H9 (cell line): ENCODE results near the gene OST4. TPM values are rescaled to one million over a fixed set of nuclear protein-coding genes. Genes with fewer than 3 reads are reported as not detected.

Source experiments
- DNase-seq: peaks from one replicate; pipeline ENCODE4 v3.0.0-alpha.2; 2017
- H2AFZ ChIP-seq: one replicate; pipeline ENCODE4 v1.6.1; 2013; ENCODE audit warnings: mild to moderate bottlenecking, low read length, control low read depth, moderate library complexity
- H2AK5ac ChIP-seq: 2 replicates; pipeline ENCODE4 v1.6.1; 2013; ENCODE audit warnings: low read length, control low read depth, mixed read lengths; ENCODE audit not compliant: insufficient read length
- H2BK120ac ChIP-seq: one replicate; pipeline ENCODE4 v1.6.1; 2013; ENCODE audit warnings: low read depth, mild to moderate bottlenecking, low read length, control low read depth, inconsistent platforms; ENCODE audit not compliant: poor library complexity, severe bottlenecking
- H2BK12ac ChIP-seq: 2 replicates; pipeline ENCODE4 v1.6.1; 2013; ENCODE audit warnings: low read length, control low read depth, mixed read lengths, low read depth; ENCODE audit not compliant: insufficient read length
- H2BK15ac ChIP-seq: 2 replicates; pipeline ENCODE4 v1.6.1; 2013; ENCODE audit warnings: low read depth, low read length, control low read depth
- H2BK20ac ChIP-seq: one replicate; pipeline ENCODE4 v1.6.1; 2013; ENCODE audit warnings: low read depth, mild to moderate bottlenecking, low read length, control low read depth, inconsistent platforms; ENCODE audit not compliant: poor library complexity, severe bottlenecking
- H2BK5ac ChIP-seq: 2 replicates; pipeline ENCODE4 v1.6.1; 2013; ENCODE audit warnings: low read length, control low read depth, mixed read lengths; ENCODE audit not compliant: insufficient read length
- H3K14ac ChIP-seq: 2 replicates; pipeline ENCODE4 v1.6.1; 2013; ENCODE audit warnings: low read length, control low read depth; ENCODE audit not compliant: insufficient read depth
- H3K18ac ChIP-seq: 2 replicates; pipeline ENCODE4 v1.6.1; 2013; ENCODE audit warnings: low read depth, mild to moderate bottlenecking, mixed read lengths, low read length, control low read depth; ENCODE audit not compliant: insufficient read length
- H3K23ac ChIP-seq: 2 replicates; pipeline ENCODE4 v1.6.1; 2013; ENCODE audit warnings: low read length, control low read depth, mixed read lengths, low read depth; ENCODE audit not compliant: insufficient read length
- H3K23me2 ChIP-seq: 2 replicates; pipeline ENCODE4 v1.6.1; 2013; ENCODE audit warnings: low read depth, mild to moderate bottlenecking, mixed read lengths, low read length, control low read depth; ENCODE audit not compliant: insufficient read length, poor library complexity, severe bottlenecking
- H3K27ac ChIP-seq: 2 replicates; pipeline ENCODE4 v1.5.1; 2013; ENCODE audit warnings: low read length, control low read depth, mixed read lengths, low read depth; ENCODE audit not compliant: insufficient read length
- H3K27me3 ChIP-seq: 2 replicates; pipeline ENCODE4 v1.6.1; 2013; ENCODE audit warnings: low read length, control low read depth, inconsistent platforms; ENCODE audit not compliant: insufficient read depth
- H3K4ac ChIP-seq: 2 replicates; pipeline ENCODE4 v1.6.1; 2013; ENCODE audit warnings: low read depth, mild to moderate bottlenecking, control low read depth, inconsistent platforms, low read length, moderate library complexity
- H3K4me1 ChIP-seq: 2 replicates; pipeline ENCODE4 v1.6.1; 2013; ENCODE audit warnings: low read length, control low read depth, inconsistent platforms; ENCODE audit not compliant: insufficient read depth
- H3K4me2 ChIP-seq: 2 replicates; pipeline ENCODE4 v1.6.1; 2013; ENCODE audit warnings: low read length, control low read depth, mixed read lengths; ENCODE audit not compliant: insufficient read length, insufficient read depth
- H3K56ac ChIP-seq: 2 replicates; pipeline ENCODE4 v1.6.1; 2013; ENCODE audit warnings: low read depth, mild to moderate bottlenecking, mixed read lengths, low read length, control low read depth; ENCODE audit not compliant: insufficient read length
- H3K79me1 ChIP-seq: 2 replicates; pipeline ENCODE4 v1.6.1; 2013; ENCODE audit warnings: low read depth, mild to moderate bottlenecking, moderate library complexity, low read length, control low read depth, inconsistent platforms; ENCODE audit not compliant: insufficient read depth, poor library complexity, severe bottlenecking
- H3K79me2 ChIP-seq: 2 replicates; pipeline ENCODE4 v1.6.1; 2013; ENCODE audit warnings: low read length, control low read depth, inconsistent platforms; ENCODE audit not compliant: insufficient read depth
- H3K9ac ChIP-seq: 2 replicates; pipeline ENCODE4 v1.6.1; 2013; ENCODE audit warnings: low read length, control low read depth, mixed read lengths; ENCODE audit not compliant: insufficient read length; ENCODE audit errors: extremely low read depth
- H3K9me3 ChIP-seq: one replicate; pipeline ENCODE4 v1.6.1; 2013; ENCODE audit warnings: low read depth, low read length, inconsistent platforms; ENCODE audit not compliant: control insufficient read depth
- H3T11ph ChIP-seq: one replicate; pipeline ENCODE4 v1.6.1; 2013; ENCODE audit warnings: mild to moderate bottlenecking, low read length, control low read depth, inconsistent platforms
- H4K20me1 ChIP-seq: one replicate; pipeline ENCODE4 v1.6.1; 2013; ENCODE audit not compliant: control insufficient read depth, insufficient read length, insufficient read depth
- H4K5ac ChIP-seq: 2 replicates; pipeline ENCODE4 v1.6.1; 2013; ENCODE audit warnings: low read depth, mild to moderate bottlenecking, mixed read lengths, low read length, control low read depth; ENCODE audit not compliant: insufficient read length
- H4K8ac ChIP-seq: replicated peaks from 2 replicates; pipeline ENCODE4 v1.6.1; 2013; ENCODE audit warnings: low read length, control low read depth, mixed read lengths, low read depth; ENCODE audit not compliant: insufficient read length
- H4K91ac ChIP-seq: 2 replicates; pipeline ENCODE4 v1.6.1; 2013; ENCODE audit warnings: low read depth, mild to moderate bottlenecking, moderate library complexity, mixed read lengths, low read length, control low read depth; ENCODE audit not compliant: insufficient read length
- H3K27ac Mint-ChIP-seq, 3 experiments: 2 replicates in 2 of 3; 3 replicates in 1 of 3; pipeline ENCODE4 v1.8.0; 2020 to 2021; ENCODE audit warnings: mixed read lengths in 3 of 3, mild to moderate bottlenecking in 1 of 3, moderate library complexity in 1 of 3
- H3K27me3 Mint-ChIP-seq: 2 replicates; pipeline ENCODE4 v1.8.0; 2021; ENCODE audit warnings: low read depth, mild to moderate bottlenecking, moderate library complexity, mixed read lengths
- H3K36me3 Mint-ChIP-seq, 3 experiments: 2 replicates in 2 of 3; 3 replicates in 1 of 3; pipeline ENCODE4 v1.8.0; 2020 to 2021; ENCODE audit warnings: low read depth in 3 of 3, mixed read lengths in 3 of 3; ENCODE audit not compliant: insufficient read depth in 1 of 3
- H3K4me1 Mint-ChIP-seq, 2 experiments: 2 replicates each; pipeline ENCODE4 v1.8.0; 2020; ENCODE audit warnings: mixed read lengths in 2 of 2
- H3K4me3 Mint-ChIP-seq, 2 experiments: 2 replicates in 1 of 2; 3 replicates in 1 of 2; pipeline ENCODE4 v1.8.0; 2020 to 2021; ENCODE audit warnings: mild to moderate bottlenecking in 2 of 2, mixed read lengths in 2 of 2, moderate library complexity in 1 of 2
- H3K9me3 Mint-ChIP-seq, 2 experiments: 2 replicates in 1 of 2; 3 replicates in 1 of 2; pipeline ENCODE4 v1.8.0; 2020; ENCODE audit warnings: mild to moderate bottlenecking in 2 of 2, mixed read lengths in 2 of 2, moderate library complexity in 1 of 2
- WGBS: extraction: QIAGEN DNeasy Blood & Tissue Kit; methylation state at CpG from one replicate; pipeline ENCODE4 v1.1.7; 2013; ENCODE audit warnings: missing lambda C conversion rate, low lambda C conversion rate, mixed read lengths; ENCODE audit not compliant: insufficient read length; ENCODE audit errors: extremely low coverage; 5-methylcytosine and 5-hydroxymethylcytosine counted together
- total RNA-seq: library from RNA; stranded (reverse); gene quantifications from 2 replicates; pipeline ENCODE4 v1.2.1, GENCODE V29; 2021
- TF ChIP-seq, protein P1 (sequence below): fragments of 200-600 bp; sonication (generic); conservative IDR thresholded peaks from 3 replicates; pipeline ENCODE4 v1.8.0; 2021; ENCODE audit warnings: antibody characterized with exemption, mild to moderate bottlenecking

Gene OST4
- total RNA-seq, 1 experiment from 2014 or later, result 215 TPM

DNA sequence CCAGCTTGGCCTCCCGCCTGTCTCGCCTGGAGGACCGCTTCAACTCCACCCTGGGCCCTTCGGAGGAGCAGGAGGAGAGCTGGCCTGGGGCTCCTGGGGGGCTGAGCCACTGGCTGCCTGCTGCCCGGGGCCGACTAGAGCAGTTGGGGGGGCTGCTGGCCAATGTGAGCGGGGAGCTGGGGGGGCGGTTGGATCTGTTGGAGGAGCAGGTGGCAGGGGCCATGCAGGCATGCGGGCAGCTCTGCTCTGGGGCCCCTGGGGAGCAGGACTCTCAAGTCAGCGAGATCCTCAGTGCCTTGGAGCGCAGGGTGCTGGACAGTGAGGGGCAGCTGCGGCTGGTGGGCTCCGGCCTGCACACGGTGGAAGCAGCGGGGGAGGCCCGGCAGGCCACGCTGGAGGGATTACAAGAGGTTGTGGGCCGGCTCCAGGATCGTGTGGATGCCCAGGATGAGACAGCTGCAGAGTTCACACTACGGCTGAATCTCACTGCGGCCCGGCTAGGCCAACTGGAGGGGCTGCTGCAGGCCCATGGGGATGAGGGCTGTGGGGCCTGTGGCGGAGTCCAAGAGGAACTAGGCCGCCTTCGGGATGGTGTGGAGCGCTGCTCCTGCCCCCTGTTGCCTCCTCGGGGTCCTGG is 11.4 kb upstream of the OST4 start:
- Histone ChIP-seq H3K23ac (no peak overlapping the region), H2BK15ac (no peak overlapping the region), H3K27ac (no peak overlapping the region), H2BK12ac (no peak overlapping the region), H2AK5ac (no peak overlapping the region), H3K79me1 (no peaks in the 10 kb centered on the region), H3T11ph (no peak overlapping the region), H4K8ac (no peak overlapping the region), H3K27me3 (no peaks in the 10 kb centered on the region), H3K56ac (no peak overlapping the region), H3K9me3 (no peaks in the 10 kb centered on the region), H3K4me1 (no peaks in the 10 kb centered on the region), H3K4me2 (no peak overlapping the region), H3K23me2 (peaks cover 13% of the 10 kb centered on the region), H4K20me1 (no peaks in the 10 kb centered on the region), H3K14ac (no peak overlapping the region), H3K79me2 (no peaks in the 10 kb centered on the region), H4K5ac (no peak overlapping the region), H4K91ac (no peak overlapping the region), H2BK120ac (no peak overlapping the region), H3K18ac (no peak overlapping the region), H3K9ac (no peak overlapping the region), H3K4ac (no peak overlapping the region), H2AFZ (no peak overlapping the region), H2BK20ac (no peak overlapping the region), H2BK5ac (no peak overlapping the region)
- peaks cover 25 to 47% of the 10 kb centered on the region in 2 experiments for H3K4me1 Mint-ChIP-seq
- DNase-seq, result no peak
- H3K36me3 Mint-ChIP-seq, result no peaks in the 10 kb centered on the region; a peak in 1 of 7 replicates
- WGBS, result no CpG with 5 or more reads among the region's 27 CpGs
- H3K4me3 Mint-ChIP-seq, result no peak overlapping the region
- H3K27ac Mint-ChIP-seq, result no peak overlapping the region
- TF ChIP-seq, protein P1, sequence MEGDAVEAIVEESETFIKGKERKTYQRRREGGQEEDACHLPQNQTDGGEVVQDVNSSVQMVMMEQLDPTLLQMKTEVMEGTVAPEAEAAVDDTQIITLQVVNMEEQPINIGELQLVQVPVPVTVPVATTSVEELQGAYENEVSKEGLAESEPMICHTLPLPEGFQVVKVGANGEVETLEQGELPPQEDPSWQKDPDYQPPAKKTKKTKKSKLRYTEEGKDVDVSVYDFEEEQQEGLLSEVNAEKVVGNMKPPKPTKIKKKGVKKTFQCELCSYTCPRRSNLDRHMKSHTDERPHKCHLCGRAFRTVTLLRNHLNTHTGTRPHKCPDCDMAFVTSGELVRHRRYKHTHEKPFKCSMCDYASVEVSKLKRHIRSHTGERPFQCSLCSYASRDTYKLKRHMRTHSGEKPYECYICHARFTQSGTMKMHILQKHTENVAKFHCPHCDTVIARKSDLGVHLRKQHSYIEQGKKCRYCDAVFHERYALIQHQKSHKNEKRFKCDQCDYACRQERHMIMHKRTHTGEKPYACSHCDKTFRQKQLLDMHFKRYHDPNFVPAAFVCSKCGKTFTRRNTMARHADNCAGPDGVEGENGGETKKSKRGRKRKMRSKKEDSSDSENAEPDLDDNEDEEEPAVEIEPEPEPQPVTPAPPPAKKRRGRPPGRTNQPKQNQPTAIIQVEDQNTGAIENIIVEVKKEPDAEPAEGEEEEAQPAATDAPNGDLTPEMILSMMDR, result no peak
- H3K27me3 Mint-ChIP-seq, result peaks cover 22% of the 10 kb centered on the region
- no peaks in the 10 kb centered on the region for H3K9me3 Mint-ChIP-seq
